Endothelial cell of umbilical vein (primary cell): ENCODE data around the gene SERPINB13. TPM values are rescaled to one million over a fixed set of nuclear protein-coding genes. Genes with fewer than 3 reads are reported as not detected.

Experiments used
- BruUV-seq: library from RNA; stranded (reverse); fragments of 400-500 nt; replicated peaks from 2 replicates; lab custom pipeline; 2021; lab: Mats Ljungman, UMichigan
- CTCF ChIA-PET: fragments of 300-600, 350-600 bp; sonication (Branson Sonifier 250); formaldehyde crosslinking; loops from one replicate; lab custom pipeline; 2021; ENCODE audit warnings: antibody characterized with exemption, inconsistent platforms; lab: Charles Lee
- POLR2A ChIA-PET: fragments of 300-600, 350-600 bp; sonication (Branson Sonifier 250); formaldehyde crosslinking; loops from one replicate; lab custom pipeline; 2021; ENCODE audit warnings: antibody characterized with exemption, inconsistent platforms; lab: Charles Lee
- DNase-seq: peaks from one replicate; pipeline ENCODE4 v3.0.0-alpha.2; 2011; ENCODE audit warnings: low read depth, low spot score
- FAIRE-seq: peaks from 2 replicates; lab custom pipeline; 2011; peaks lifted over from hg19 to GRCh38; lab: Jason Lieb, UNC
- H2AFZ ChIP-seq: 2 replicates; pipeline ENCODE4 v1.6.0; 2012; ENCODE audit warnings: low read depth, low read length, control low read depth, inconsistent platforms
- H3K27ac ChIP-seq: 2 replicates; pipeline ENCODE4 v1.5.1; 2011; ENCODE audit warnings: low read depth, mild to moderate bottlenecking, control low read depth, low read length, moderate library complexity; ENCODE audit not compliant: insufficient read depth
- H3K27me3 ChIP-seq, 2 experiments: 2 replicates each; pipeline versions ENCODE4 v1.6.0 to v1.6.1; 2011; ENCODE audit warnings: low read length in 2 of 2, mixed read lengths in 1 of 2; ENCODE audit not compliant: control insufficient read depth in 2 of 2, insufficient read depth in 2 of 2
- H3K36me3 ChIP-seq, 2 experiments: 2 replicates in 1 of 2; 3 replicates in 1 of 2; pipeline ENCODE4 v1.5.1; 2011; ENCODE audit warnings: low read length in 2 of 2, mild to moderate bottlenecking in 1 of 2, moderate library complexity in 1 of 2; ENCODE audit not compliant: control insufficient read depth in 2 of 2, insufficient read depth in 2 of 2; ENCODE audit errors: extremely low read depth in 1 of 2
- H3K4me1 ChIP-seq: 3 replicates; pipeline ENCODE4 v1.5.1; 2011; ENCODE audit warnings: mild to moderate bottlenecking, low read length; ENCODE audit not compliant: control insufficient read depth, insufficient read depth; ENCODE audit errors: extremely low read depth
- H3K4me2 ChIP-seq: 2 replicates; pipeline ENCODE4 v1.6.1; 2011; ENCODE audit warnings: low read length, control low read depth, mixed read lengths; ENCODE audit not compliant: insufficient read depth
- H3K4me3 ChIP-seq, 3 experiments: fragments of 200-600 bp in 1 of 3; sonication (generic), shearing (Covaris generic) in 1 of 3; replicated peaks in 1 of 3; 2 replicates each; pipeline ENCODE4 v1.5.1; 2011 to 2016; ENCODE audit warnings: control low read depth in 3 of 3, low read length in 3 of 3, mild to moderate bottlenecking in 2 of 3, inconsistent platforms in 1 of 3, low read depth in 1 of 3, moderate library complexity in 1 of 3; ENCODE audit not compliant: insufficient read depth in 1 of 3
- H3K79me2 ChIP-seq: 2 replicates; pipeline ENCODE4 v1.6.0; 2012; ENCODE audit warnings: low read length, inconsistent platforms; ENCODE audit not compliant: control insufficient read depth, insufficient read depth
- H3K9ac ChIP-seq: replicated peaks from 2 replicates; pipeline ENCODE3; 2011; ENCODE audit warnings: low read length, control low read depth; ENCODE audit not compliant: insufficient read depth; ENCODE audit errors: extremely low read depth
- H3K9me1 ChIP-seq: replicated peaks from 3 replicates; pipeline ENCODE4 v1.6.0; 2011; ENCODE audit warnings: mild to moderate bottlenecking, low read length; ENCODE audit not compliant: control insufficient read depth, insufficient read depth; ENCODE audit errors: extremely low read depth
- H3K9me3 ChIP-seq: replicated peaks from 2 replicates; pipeline ENCODE4 v1.5.1; 2012; ENCODE audit warnings: low read length, inconsistent platforms; ENCODE audit not compliant: control insufficient read depth, insufficient read depth
- H4K20me1 ChIP-seq: replicated peaks from 2 replicates; pipeline ENCODE3; 2011; ENCODE audit warnings: mild to moderate bottlenecking, low read length; ENCODE audit not compliant: control insufficient read depth, insufficient read depth; ENCODE audit errors: extremely low read depth
- CTCF ChIP-seq, 2 donors: IDR thresholded peaks; 1 replicate in 1 of 2; 2 replicates in 1 of 2; pipeline ENCODE4 v1.5.1; 2011; ENCODE audit warnings: low read length in 2 of 2, mild to moderate bottlenecking in 2 of 2, moderate library complexity in 2 of 2, control low read depth in 1 of 2, inconsistent platforms in 1 of 2, low read depth in 1 of 2; ENCODE audit not compliant: insufficient read depth in 1 of 2; ENCODE audit errors: extremely low read depth in 1 of 2
- EZH2 ChIP-seq: IDR thresholded peaks from 2 replicates; pipeline ENCODE4 v1.6.1; 2012; ENCODE audit warnings: borderline replicate concordance, low read depth, mild to moderate bottlenecking, moderate library complexity, low read length, inconsistent platforms; ENCODE audit not compliant: severe bottlenecking
- GATA2 ChIP-seq: IDR thresholded peaks from 2 replicates; pipeline ENCODE4 v1.7.0; 2011; ENCODE audit warnings: low read depth, mild to moderate bottlenecking, moderate library complexity, mixed read lengths, low read length; ENCODE audit not compliant: insufficient read length, insufficient read depth
- JUN ChIP-seq: IDR thresholded peaks from 2 replicates; pipeline ENCODE4 v1.6.1; 2011; ENCODE audit warnings: borderline replicate concordance, low read depth; ENCODE audit not compliant: insufficient read length, insufficient read depth
- MAX ChIP-seq: IDR thresholded peaks from 2 replicates; pipeline ENCODE4 v1.6.1; 2011; ENCODE audit not compliant: insufficient read depth, insufficient read length
- POLR2A ChIP-seq: IDR thresholded peaks from 2 replicates; pipeline ENCODE4 v1.6.1; 2012; ENCODE audit warnings: low read depth, mild to moderate bottlenecking, control low read depth, low read length
- dilution Hi-C: fragments of 300-500 bp; cut with MboI; formaldehyde crosslinking; loops from one replicate; pipeline ENCODE4 v1.15.0; 2019; ENCODE audit warnings: low sequenced_read_pairs; ENCODE audit not compliant: extremely low pct_ligation_motif_present
- intact Hi-C: fragments of 100-400 bp; cut with micrococcal nuclease; formaldehyde crosslinking; loops from one replicate; pipeline ENCODE4 v1.10.0; 2022
- polyA plus RNA-seq, 4 experiments: library from polyadenylated mRNA; depleted of rRNA in 3 of 4; stranded (reverse) in 3 of 4; unstranded in 1 of 4; fragments of >200 nt; gene quantifications; 2 replicates each; pipeline versions ENCODE4 v1.2.1 to v1.2.3, GENCODE V29; 2011 to 2012; ENCODE audit warnings: missing spikeins in 1 of 4
- total RNA-seq: library from RNA; stranded (reverse); gene quantifications from 2 replicates; pipeline ENCODE4 v1.2.3, GENCODE V29; 2021

SERPINB13 gene
- total and polyA plus RNA-seq, 2 donors (not counting 3 experiments of a cell fraction or from before 2014, with no cell fraction given), result not detected

GRCh38 chr18:63570721-63571120 lies 16.4 kb upstream of the SERPINB13 start:
- no TSS peak for BruUV-seq
- no peak overlapping the region for H3K27ac ChIP-seq
- no peak overlapping the region for H2AFZ ChIP-seq
- CTCF ChIA-PET, result no interaction called here
- no peak for TF ChIP-seq EZH2
- TF ChIP-seq POLR2A, result no peak
- no peak for TF ChIP-seq GATA2
- no peaks in the 10 kb centered on the region for H3K4me1 ChIP-seq
- dilution Hi-C loops (no loop called here), intact Hi-C loops (no loop called here)
- H3K79me2 ChIP-seq, result no peaks in the 10 kb centered on the region
- POLR2A ChIA-PET, result no interaction called here
- H4K20me1 ChIP-seq, result no peaks in the 10 kb centered on the region
- no peak for DNase-seq
- no peak overlapping the region for H3K4me3 ChIP-seq
- H3K9ac ChIP-seq, result no peak overlapping the region
- no peaks in the 10 kb centered on the region for H3K36me3 ChIP-seq
- no peaks in the 10 kb centered on the region for H3K9me1 ChIP-seq
- FAIRE-seq, result no peak
- no peaks in the 10 kb centered on the region for H3K9me3 ChIP-seq
- no peak overlapping the region for H3K4me2 ChIP-seq
- no peaks in the 10 kb centered on the region for H3K27me3 ChIP-seq

GRCh38 chr18:63575681-63576080 lies 11.5 kb upstream of the SERPINB13 start:
- dilution Hi-C loops (no loop called here), intact Hi-C loops (loop anchor here (5.0 kb wide), 2 partner anchors 272 to 362 kb away; no protein-coding TSS in a partner anchor)
- DNase-seq, result no peak
- H3K4me2 ChIP-seq, result no peak overlapping the region
- BruUV-seq, result no TSS peak
- no peaks in the 10 kb centered on the region for H3K27me3 ChIP-seq
- H3K9me3 ChIP-seq, result no peaks in the 10 kb centered on the region
- TF ChIP-seq JUN (no peak), POLR2A (no peak), MAX (no peak), EZH2 (no peak), CTCF (IDR thresholded peaks at IDR 0.05; ENCODE audit: extremely low read depth in 1 of 2, insufficient read depth in 1 of 2, low read depth in 1 of 2, low read length in 2 of 2) (no peak), GATA2 (no peak)
- H3K36me3 ChIP-seq, result no peaks in the 10 kb centered on the region
- FAIRE-seq, result no peak
- H3K4me1 ChIP-seq, result no peaks in the 10 kb centered on the region
- no peak overlapping the region for H3K4me3 ChIP-seq
- H3K9ac ChIP-seq, result no peak overlapping the region
- no peaks in the 10 kb centered on the region for H4K20me1 ChIP-seq
- H3K9me1 ChIP-seq, result no peaks in the 10 kb centered on the region
- POLR2A ChIA-PET, result no interaction called here
- no peaks in the 10 kb centered on the region for H3K79me2 ChIP-seq
- H3K27ac ChIP-seq, result no peak overlapping the region
- CTCF ChIA-PET, result interaction anchor here (1.0 to 6.1 kb wide), 3 partner anchors 9 to 64 kb away, joined by 3 to 78 read pairs (median 5); no protein-coding TSS in a partner anchor
- H2AFZ ChIP-seq, result no peak overlapping the region
